Suprapubic skin (tissue), 4 donors: Measurements from ENCODE around the gene CCR3.

Source experiments
- CTCF ChIP-seq, 2 donors: fragments of 200-600 bp in 1 of 2; fragments of 450-650 bp in 1 of 2; sonication (generic) in 1 of 2; IDR thresholded peaks; one replicate each; pipeline ENCODE4 v1.5.1; 2016 to 2019; ENCODE audit warnings: antibody characterized with exemption in 2 of 2, mild to moderate bottlenecking in 1 of 2, moderate library complexity in 1 of 2
- EP300 ChIP-seq: sonication (generic); formaldehyde crosslinking; IDR thresholded peaks from one replicate; pipeline ENCODE4 v1.6.1; 2017; ENCODE audit warnings: antibody characterized with exemption
- POLR2A ChIP-seq, 2 donors: fragments of 450-650 bp; IDR thresholded peaks; one replicate each; pipeline ENCODE4 v1.6.1; 2017; ENCODE audit warnings: antibody characterized with exemption in 2 of 2, mild to moderate bottlenecking in 2 of 2, moderate library complexity in 2 of 2
- POLR2AphosphoS5 ChIP-seq, 3 donors: sonication (generic); formaldehyde crosslinking; IDR thresholded peaks; one replicate each; pipeline ENCODE4 v1.6.1; 2017; ENCODE audit warnings: antibody characterized with exemption in 3 of 3

DNA sequence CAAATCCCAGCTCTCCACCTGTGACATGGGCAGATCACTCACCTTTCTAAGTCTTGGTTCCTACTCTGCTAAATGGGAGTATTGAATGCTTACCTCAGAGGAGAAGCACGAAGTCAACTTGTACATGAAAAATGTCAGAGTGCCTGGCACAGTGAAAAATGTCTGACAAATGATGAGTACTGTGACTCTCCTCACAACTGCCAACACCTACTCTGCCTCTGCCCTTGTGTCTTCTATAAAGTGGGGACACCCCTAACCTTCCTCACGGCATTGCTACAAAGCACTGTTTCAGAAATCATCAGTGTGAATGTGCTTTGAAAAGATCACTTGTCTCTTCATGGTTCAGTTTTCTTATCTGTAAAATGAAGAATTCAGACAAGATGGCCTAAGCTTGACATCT, 33.2 kb upstream of the CCR3 start:
- TF ChIP-seq CTCF (IDR thresholded peaks at IDR 0.05) (no peak), POLR2A (IDR thresholded peaks at IDR 0.05) (no peak), EP300 (no peak), POLR2AphosphoS5 (IDR thresholded peaks at IDR 0.05) (no peak)
